Measurements from ENCODE around the gene ECT2L.

The ECT2L gene

GRCh38 chr6:138824482-138825144 is 28.7 kb downstream of the ECT2L start:
- peak; percentile 59 for DNase-seq (ENCODE audit: low read depth)
- H3K4me3 ChIP-seq (ENCODE audit: low read length): no peak overlapping the region
- TF ChIP-seq CTCF (IDR thresholded peaks at IDR 0.05; ENCODE audit: insufficient read depth, low read depth, low read length, missing control alignments): no peak

- DNase-seq (ENCODE audit: low read depth): no peak
- TF ChIP-seq CTCF (IDR thresholded peaks at IDR 0.05; ENCODE audit: insufficient read depth, low read depth, low read length, missing control alignments): no peak
- no peak overlapping the region for H3K4me3 ChIP-seq (ENCODE audit: low read length)
Measured at GRCh38 chr6:138830248-138830647, 34.4 kb downstream of the ECT2L start.

GRCh38 chr6:138832182-138832581 is 36.3 kb downstream of the ECT2L start:
- no peak for DNase-seq (ENCODE audit: low read depth)
- H3K4me3 ChIP-seq (ENCODE audit: low read length): no peak overlapping the region
- no peak for TF ChIP-seq CTCF (IDR thresholded peaks at IDR 0.05; ENCODE audit: insufficient read depth, low read depth, low read length, missing control alignments)

- DNase-seq (ENCODE audit: low read depth): no peak
- no peak for TF ChIP-seq CTCF (IDR thresholded peaks at IDR 0.05; ENCODE audit: insufficient read depth, low read depth, low read length, missing control alignments)
- no peak overlapping the region for H3K4me3 ChIP-seq (ENCODE audit: low read length)
Measured at GRCh38 chr6:138833816-138834539, 38.1 kb downstream of the ECT2L start.

DNA sequence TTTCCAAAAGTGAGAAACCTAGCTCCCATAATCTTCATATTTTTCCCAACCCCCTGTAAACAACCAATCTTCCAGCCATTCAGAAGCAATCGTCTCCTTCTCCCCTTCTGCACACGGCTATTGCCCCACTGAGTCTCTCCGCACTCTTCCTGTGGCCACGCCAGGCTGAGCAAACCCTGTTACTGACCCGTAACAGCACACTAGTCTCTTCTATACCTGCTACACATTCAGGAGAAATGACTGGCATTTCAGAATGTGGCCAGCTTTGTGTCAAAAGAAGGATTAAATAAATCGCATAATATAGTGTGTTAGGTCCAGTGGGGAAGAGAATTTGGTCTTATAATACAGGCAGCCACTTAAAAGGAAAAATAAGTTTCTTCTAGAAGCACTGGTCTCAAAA is 41.4 kb downstream of the ECT2L start:
- DNase-seq (ENCODE audit: low read depth): no peak
- no peak overlapping the region for H3K4me3 ChIP-seq (ENCODE audit: low read length)
- no peak for TF ChIP-seq CTCF (IDR thresholded peaks at IDR 0.05; ENCODE audit: insufficient read depth, low read depth, low read length, missing control alignments)

GRCh38 chr6:138844192-138844591 is 48.3 kb downstream of the ECT2L start:
- H3K4me3 ChIP-seq (ENCODE audit: low read length): no peak overlapping the region
- DNase-seq (ENCODE audit: low read depth): no peak
- no peak for TF ChIP-seq CTCF (IDR thresholded peaks at IDR 0.05; ENCODE audit: insufficient read depth, low read depth, low read length, missing control alignments)

Measured in epithelial cell of esophagus (primary cell).